Suprapubic skin (tissue), 3 donors: Measurements from ENCODE around the gene LRSAM1.

Experiments
- POLR2A ChIP-seq, 2 donors: fragments of 450-650 bp; IDR thresholded peaks; one replicate each; pipeline ENCODE4 v1.6.1; 2017; ENCODE audit warnings: antibody characterized with exemption in 2 of 2, mild to moderate bottlenecking in 2 of 2, moderate library complexity in 2 of 2
- TF ChIP-seq, protein P1 (sequence below), 2 donors: fragments of 200-600 bp in 1 of 2; fragments of 450-650 bp in 1 of 2; sonication (generic) in 1 of 2; IDR thresholded peaks; one replicate each; pipeline ENCODE4 v1.5.1; 2016 to 2019; ENCODE audit warnings: antibody characterized with exemption in 2 of 2, mild to moderate bottlenecking in 1 of 2, moderate library complexity in 1 of 2

DNA sequence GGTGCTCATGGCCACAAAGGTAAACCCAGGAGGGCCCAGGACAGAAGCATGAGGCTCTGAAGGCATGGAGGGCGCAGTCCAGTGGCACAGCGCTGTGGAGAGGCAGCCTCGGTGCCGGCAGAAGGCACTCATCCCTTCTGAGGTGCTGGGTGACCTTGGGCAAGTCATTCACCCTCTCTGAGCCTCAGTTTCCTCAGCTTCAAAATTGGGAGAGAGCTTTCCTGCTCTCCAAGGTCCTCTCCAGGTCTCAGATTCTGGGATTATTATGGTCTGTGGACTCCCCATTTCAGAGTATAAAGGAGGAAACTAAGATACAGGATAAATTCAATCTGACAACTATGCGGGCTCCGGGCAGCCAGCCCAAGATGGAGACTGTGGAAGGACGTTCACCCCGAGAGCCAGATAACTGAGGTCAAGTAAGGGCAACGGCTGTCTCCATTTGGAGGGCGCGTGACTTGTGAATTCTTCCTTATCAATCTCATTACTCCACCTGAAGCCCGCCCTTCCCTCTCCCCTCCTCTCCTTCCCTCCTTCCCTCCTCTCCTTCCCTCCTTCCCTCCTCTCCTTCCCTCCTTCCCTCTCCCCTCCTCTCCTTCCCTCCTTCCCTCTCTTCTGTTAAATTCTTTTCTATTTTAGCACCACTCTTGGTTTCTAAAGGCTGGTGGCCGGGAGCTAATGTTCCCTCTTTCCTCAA is 58.1 kb downstream of the LRSAM1 start:
- TF ChIP-seq, protein P1, sequence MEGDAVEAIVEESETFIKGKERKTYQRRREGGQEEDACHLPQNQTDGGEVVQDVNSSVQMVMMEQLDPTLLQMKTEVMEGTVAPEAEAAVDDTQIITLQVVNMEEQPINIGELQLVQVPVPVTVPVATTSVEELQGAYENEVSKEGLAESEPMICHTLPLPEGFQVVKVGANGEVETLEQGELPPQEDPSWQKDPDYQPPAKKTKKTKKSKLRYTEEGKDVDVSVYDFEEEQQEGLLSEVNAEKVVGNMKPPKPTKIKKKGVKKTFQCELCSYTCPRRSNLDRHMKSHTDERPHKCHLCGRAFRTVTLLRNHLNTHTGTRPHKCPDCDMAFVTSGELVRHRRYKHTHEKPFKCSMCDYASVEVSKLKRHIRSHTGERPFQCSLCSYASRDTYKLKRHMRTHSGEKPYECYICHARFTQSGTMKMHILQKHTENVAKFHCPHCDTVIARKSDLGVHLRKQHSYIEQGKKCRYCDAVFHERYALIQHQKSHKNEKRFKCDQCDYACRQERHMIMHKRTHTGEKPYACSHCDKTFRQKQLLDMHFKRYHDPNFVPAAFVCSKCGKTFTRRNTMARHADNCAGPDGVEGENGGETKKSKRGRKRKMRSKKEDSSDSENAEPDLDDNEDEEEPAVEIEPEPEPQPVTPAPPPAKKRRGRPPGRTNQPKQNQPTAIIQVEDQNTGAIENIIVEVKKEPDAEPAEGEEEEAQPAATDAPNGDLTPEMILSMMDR (IDR thresholded peaks at IDR 0.05) = no peak
- no peak for TF ChIP-seq POLR2A (IDR thresholded peaks at IDR 0.05)
